SK-N-MC (cell line): ENCODE measurements around the gene INHBE.

ENCODE experiments used
- DNase-seq: peaks from one replicate; pipeline ENCODE4 v3.0.0-alpha.2; 2011; ENCODE audit warnings: low read depth, low spot score
- H3K27ac ChIP-seq: fragments of 200-600 bp; sonication (generic); 2 replicates; pipeline ENCODE4 v1.5.1; 2016; ENCODE audit warnings: mixed run types
- H3K36me3 ChIP-seq: fragments of 200-600 bp; sonication (generic); 2 replicates; pipeline ENCODE4 v1.6.1; 2017; ENCODE audit warnings: antibody characterized with exemption, low read length, mixed read lengths; ENCODE audit not compliant: insufficient read depth
- H3K4me3 ChIP-seq: fragments of 200-600 bp; sonication (generic); 2 replicates; pipeline ENCODE4 v1.5.1; 2016
- H3K9ac ChIP-seq: fragments of 200-600 bp; sonication (generic); 2 replicates; pipeline ENCODE4 v1.8.0; 2017; ENCODE audit warnings: mixed run types, mixed read lengths; ENCODE audit not compliant: insufficient read length
- H3K9me3 ChIP-seq: fragments of 200-600 bp; sonication (generic); 2 replicates; pipeline ENCODE4 v1.6.1; 2017; ENCODE audit warnings: low read depth, mild to moderate bottlenecking, antibody characterized with exemption, low read length, moderate library complexity, mixed read lengths
- EZH2 ChIP-seq: fragments of 200-600 bp; sonication (generic); IDR thresholded peaks from one replicate; pipeline ENCODE4 v1.6.1; 2017; ENCODE audit warnings: antibody characterized with exemption
- FOXP2 ChIP-seq: optimal IDR thresholded peaks from 2 replicates; pipeline ENCODE3; 2011; ENCODE audit warnings: mild to moderate bottlenecking, moderate library complexity; ENCODE audit not compliant: insufficient read depth; ENCODE audit errors: extremely low read length, control extremely low read depth
- POLR2AphosphoS5 ChIP-seq: IDR thresholded peaks from 2 replicates; pipeline ENCODE4 v1.6.1; 2012; ENCODE audit warnings: mild to moderate bottlenecking, low read depth, low read length, borderline replicate concordance

INHBE gene

DNA sequence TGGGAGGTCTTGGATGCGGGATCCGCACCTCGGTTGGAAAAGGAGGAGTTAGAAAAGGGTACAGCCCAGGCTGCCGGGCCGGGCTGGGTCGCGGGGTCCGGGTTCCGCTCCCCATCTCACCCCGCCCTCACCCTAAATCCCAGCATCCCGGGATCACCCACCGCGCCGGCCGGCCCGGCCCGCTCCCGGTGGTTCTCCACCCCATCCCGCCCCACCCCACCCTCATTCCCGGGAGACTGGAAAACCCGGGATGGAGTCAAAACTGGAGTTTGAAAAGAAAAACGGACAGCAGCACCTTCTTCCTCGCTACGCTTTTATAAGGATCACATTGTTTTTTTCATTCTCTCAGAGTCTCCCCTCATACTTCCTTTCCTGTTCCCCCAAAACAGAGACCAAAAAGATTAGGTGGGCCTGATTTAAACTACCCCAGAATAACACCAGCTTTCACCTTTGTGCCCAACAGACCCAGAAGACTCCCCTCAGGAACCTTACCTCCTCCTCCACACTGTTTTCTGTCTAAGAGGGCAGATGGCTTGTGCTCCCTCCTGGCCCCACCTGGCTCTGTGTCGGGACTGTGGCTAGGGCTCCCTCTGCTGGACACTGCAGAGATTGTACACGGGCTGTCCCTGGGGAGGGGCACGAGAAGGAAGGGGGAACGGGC is 7.3 kb downstream of the INHBE start:
- Histone ChIP-seq H3K9ac (peak overlapping the region; percentile 65), H3K27ac (peak overlapping the region; percentile 88), H3K9me3 (no peaks in the 10 kb centered on the region), H3K4me3 (peak overlapping the region; percentile 88), H3K36me3 (no peaks in the 10 kb centered on the region)
- peak; percentile 66 for DNase-seq
- TF ChIP-seq POLR2AphosphoS5, result peak; percentile 50; the same call in 1 of the 2 replicates
- TF ChIP-seq EZH2, result no peak

DNA sequence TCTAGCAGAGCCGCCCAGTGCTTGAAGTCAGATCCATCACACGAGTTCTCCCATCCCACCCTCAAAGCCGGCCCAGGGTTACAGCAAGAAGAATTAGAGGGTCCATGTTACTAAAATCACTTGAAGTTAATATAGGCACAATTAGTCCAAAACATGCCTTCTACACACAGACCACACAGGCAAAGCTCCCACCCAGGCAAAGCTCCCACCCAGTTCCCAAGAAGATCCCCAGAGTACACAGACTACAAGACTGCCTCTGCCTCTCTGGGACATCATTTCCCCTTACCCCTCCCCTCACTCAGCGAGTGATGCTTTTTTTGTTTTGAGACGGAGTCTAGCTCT is 7.8 kb downstream of the INHBE start:
- Histone ChIP-seq H3K27ac (no peak overlapping the region), H3K9ac (no peak overlapping the region), H3K4me3 (peak overlapping the region; percentile 88), H3K36me3 (no peaks in the 10 kb centered on the region), H3K9me3 (no peaks in the 10 kb centered on the region)
- DNase-seq, result no peak
- TF ChIP-seq FOXP2, result no peak
- no peak for TF ChIP-seq EZH2
- TF ChIP-seq POLR2AphosphoS5, result no peak; the same call in 1 of the 2 replicates

GRCh38 chr12:57464569-57464968 is 9.5 kb downstream of the INHBE start:
- TF ChIP-seq FOXP2, result no peak
- no peak for TF ChIP-seq POLR2AphosphoS5
- TF ChIP-seq EZH2, result no peak
- Histone ChIP-seq H3K9me3 (no peaks in the 10 kb centered on the region), H3K36me3 (no peaks in the 10 kb centered on the region), H3K27ac (no peak overlapping the region), H3K9ac (no peak overlapping the region), H3K4me3 (no peak overlapping the region)
- no peak for DNase-seq

DNA sequence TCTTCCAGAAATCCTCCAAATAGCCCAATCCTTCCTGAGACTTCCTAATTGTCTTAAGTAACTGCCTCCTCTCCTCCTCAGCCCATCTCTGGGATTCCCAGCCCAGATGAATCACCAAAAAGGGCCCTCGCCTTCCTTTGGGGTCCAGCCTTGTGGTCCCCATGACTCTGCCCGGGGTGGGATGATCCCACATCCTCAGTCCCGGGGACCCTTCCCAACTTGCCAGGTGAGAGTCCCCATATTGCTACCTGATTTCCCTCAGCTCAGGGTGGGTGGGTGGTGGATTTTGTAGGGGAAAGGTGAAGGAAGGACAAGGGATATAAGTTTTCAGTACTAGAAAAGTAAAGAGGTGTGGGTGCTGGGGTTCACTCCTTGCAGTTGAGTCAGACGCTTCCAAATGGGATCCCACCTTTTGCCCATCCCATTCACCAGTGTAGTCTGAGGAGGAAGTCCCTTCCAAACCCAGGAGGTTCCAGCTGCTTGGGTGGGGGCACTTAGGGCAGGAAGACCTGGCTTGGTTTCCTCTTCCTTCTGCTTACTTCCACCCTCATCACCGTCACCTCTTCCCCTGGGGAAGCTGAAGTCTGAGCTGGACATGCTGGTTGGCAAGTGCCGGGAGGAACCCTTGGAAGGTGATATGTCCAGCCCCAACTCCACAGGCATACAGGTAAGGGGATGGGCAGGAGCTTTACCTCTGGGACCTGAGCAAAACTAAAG is 10.1 kb downstream of the INHBE start:
- no peak for DNase-seq
- Histone ChIP-seq H3K4me3 (no peak overlapping the region), H3K27ac (no peak overlapping the region), H3K9me3 (no peaks in the 10 kb centered on the region), H3K9ac (no peak overlapping the region), H3K36me3 (no peaks in the 10 kb centered on the region)
- TF ChIP-seq POLR2AphosphoS5 (no peak), EZH2 (no peak), FOXP2 (no peak)

GRCh38 chr12:57465747-57466505 is 10.8 kb downstream of the INHBE start:
- no peak overlapping the region for H3K9ac ChIP-seq
- H3K9me3 ChIP-seq, result no peaks in the 10 kb centered on the region
- no peaks in the 10 kb centered on the region for H3K36me3 ChIP-seq
- no peak overlapping the region for H3K27ac ChIP-seq
- TF ChIP-seq EZH2 (no peak), FOXP2 (no peak), POLR2AphosphoS5 (no peak)
- H3K4me3 ChIP-seq, result no peak overlapping the region
- DNase-seq, result no peak

GRCh38 chr12:57467212-57467874 is 12.2 kb downstream of the INHBE start:
- DNase-seq, result no peak
- Histone ChIP-seq H3K4me3 (no peak overlapping the region), H3K36me3 (no peaks in the 10 kb centered on the region), H3K9me3 (no peaks in the 10 kb centered on the region), H3K27ac (no peak overlapping the region), H3K9ac (no peak overlapping the region)
- no peak for TF ChIP-seq EZH2
- TF ChIP-seq POLR2AphosphoS5, result no peak

DNA sequence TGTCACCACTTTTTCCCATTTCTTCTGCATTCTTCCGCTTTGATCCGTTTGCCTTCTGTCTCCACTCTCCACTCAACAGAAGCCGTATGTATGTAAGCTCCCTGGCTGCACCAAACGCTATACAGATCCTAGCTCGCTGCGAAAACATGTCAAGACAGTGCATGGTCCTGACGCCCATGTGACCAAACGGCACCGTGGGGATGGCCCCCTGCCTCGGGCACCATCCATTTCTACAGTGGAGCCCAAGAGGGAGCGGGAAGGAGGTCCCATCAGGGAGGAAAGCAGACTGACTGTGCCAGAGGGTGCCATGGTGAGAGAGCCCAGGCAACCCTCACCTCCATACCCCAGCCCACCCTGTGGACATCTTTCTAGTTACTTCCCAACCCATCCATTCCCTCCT is 12.8 kb downstream of the INHBE start:
- Histone ChIP-seq H3K4me3 (no peak overlapping the region), H3K9ac (no peak overlapping the region), H3K27ac (no peak overlapping the region), H3K9me3 (no peaks in the 10 kb centered on the region), H3K36me3 (no peaks in the 10 kb centered on the region)
- TF ChIP-seq POLR2AphosphoS5 (no peak), FOXP2 (no peak), EZH2 (no peak)
- DNase-seq, result no peak
